Measurements from ENCODE around the gene TAS1R1.

Gene TAS1R1

DNA sequence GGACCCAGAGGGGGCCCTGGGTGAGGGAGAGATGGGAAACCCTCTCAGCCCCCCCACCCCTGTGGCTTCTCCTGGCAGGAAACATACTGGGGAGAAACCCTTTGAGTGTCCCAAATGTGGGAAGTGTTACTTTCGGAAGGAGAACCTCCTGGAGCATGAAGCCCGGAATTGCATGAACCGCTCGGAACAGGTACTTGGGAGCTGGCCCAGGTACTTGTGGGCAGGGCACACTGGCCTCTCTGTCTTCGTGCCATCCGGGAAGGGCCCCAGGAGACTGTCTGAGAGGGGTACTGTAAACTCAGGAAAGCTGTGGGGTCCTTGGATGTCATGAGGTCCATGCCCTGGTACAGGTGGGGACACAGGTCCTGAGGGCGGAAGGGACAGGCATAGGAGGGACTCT, 30.7 kb downstream of the TAS1R1 start:
- TF ChIP-seq, protein P1, sequence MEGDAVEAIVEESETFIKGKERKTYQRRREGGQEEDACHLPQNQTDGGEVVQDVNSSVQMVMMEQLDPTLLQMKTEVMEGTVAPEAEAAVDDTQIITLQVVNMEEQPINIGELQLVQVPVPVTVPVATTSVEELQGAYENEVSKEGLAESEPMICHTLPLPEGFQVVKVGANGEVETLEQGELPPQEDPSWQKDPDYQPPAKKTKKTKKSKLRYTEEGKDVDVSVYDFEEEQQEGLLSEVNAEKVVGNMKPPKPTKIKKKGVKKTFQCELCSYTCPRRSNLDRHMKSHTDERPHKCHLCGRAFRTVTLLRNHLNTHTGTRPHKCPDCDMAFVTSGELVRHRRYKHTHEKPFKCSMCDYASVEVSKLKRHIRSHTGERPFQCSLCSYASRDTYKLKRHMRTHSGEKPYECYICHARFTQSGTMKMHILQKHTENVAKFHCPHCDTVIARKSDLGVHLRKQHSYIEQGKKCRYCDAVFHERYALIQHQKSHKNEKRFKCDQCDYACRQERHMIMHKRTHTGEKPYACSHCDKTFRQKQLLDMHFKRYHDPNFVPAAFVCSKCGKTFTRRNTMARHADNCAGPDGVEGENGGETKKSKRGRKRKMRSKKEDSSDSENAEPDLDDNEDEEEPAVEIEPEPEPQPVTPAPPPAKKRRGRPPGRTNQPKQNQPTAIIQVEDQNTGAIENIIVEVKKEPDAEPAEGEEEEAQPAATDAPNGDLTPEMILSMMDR (IDR thresholded peaks at IDR 0.05; ENCODE audit: extremely low read depth, missing control alignments), result no peak
- no peak for DNase-seq (ENCODE audit: low spot score)

DNA sequence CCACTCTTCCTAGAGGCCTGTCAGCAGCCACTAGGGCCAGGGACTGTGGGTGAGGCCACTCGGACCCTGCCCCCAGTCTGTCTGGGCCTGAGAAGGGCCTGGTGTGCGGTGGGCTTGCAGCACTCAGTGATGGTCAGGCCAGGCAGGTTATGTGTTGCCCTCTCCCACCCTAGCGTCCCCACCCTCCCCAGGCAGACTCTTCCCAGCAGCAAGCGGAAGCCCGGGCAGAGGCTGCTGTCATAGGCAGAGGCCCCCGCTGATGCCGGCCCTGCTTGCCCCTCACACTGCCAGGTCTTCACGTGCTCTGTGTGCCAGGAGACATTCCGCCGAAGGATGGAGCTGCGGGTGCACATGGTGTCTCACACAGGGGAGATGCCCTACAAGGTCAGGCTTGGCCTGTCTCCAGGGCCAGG, 31.3 kb downstream of the TAS1R1 start:
- TF ChIP-seq, protein P1 (IDR thresholded peaks at IDR 0.05; ENCODE audit: extremely low read depth, missing control alignments), result no peak
- no peak for DNase-seq (ENCODE audit: low spot score)

DNA sequence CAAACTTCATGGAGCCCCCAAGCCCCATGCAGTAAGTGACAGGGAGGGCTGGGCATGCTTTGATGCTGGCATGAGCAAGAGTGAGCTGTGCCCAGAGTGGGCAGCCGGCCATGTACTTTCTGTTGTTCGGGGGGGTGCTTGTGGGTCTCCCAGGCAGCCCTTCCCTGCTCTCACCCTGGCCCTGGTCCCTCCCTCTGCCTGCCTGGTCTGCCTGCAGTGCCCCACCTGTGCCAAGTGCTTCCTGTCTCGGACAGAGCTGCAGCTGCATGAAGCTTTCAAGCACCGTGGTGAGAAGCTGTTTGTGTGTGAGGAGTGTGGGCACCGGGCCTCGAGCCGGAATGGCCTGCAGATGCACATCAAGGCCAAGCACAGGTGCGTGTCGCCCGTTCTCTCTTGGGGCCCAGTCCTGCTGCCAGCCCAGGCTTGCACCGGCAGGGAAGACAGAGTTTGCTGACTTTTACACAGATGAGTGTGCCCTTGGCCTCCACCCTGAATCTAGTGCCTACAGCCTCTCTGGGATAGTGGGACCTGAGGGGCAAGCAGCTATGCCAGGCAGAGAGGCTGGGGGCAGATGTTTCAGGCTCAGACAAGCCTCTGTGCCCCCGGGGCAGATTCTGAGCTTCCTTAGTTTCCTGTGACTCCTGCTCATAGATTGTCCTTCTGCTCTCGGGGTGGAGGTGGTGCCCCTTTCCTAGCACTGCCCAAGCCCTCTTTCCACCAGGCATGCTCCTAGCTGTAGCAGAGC, 32.3 kb downstream of the TAS1R1 start:
- no peak for DNase-seq (ENCODE audit: low spot score)
- TF ChIP-seq, protein P1 (IDR thresholded peaks at IDR 0.05; ENCODE audit: extremely low read depth, missing control alignments), result no peak

DNA sequence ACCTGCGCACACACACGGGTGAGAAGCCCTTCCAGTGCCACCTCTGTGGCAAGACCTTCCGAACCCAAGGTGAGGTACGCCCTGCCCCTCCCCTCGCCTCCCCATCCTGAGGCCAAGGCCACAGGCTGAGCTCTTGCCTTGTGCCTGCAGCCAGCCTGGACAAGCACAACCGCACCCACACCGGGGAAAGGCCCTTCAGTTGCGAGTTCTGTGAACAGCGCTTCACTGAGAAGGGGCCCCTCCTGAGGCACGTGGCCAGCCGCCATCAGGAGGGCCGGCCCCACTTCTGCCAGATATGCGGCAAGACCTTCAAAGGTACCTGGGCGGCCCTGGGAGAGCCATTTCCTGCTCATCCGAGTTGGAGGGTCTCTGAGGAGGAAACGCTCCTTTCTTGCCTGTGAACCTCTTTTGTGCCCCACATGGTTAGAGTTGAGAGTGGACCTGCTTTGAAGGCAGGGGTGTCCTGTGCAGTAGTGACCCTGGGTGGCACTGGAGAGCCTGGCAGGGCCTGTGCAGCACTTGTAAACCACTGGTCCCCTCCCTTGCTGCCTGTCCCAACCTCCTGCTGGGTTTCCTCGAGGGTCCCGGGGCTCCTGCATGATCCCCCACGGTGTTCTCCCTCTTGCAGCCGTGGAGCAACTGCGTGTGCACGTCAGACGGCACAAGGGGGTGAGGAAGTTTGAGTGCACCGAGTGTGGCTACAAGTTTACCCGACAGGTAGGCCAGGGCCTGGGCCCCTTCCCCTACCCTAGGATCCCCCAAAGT, 33.2 kb downstream of the TAS1R1 start:
- DNase-seq (ENCODE audit: low spot score), result no peak
- TF ChIP-seq, protein P1 (IDR thresholded peaks at IDR 0.05; ENCODE audit: extremely low read depth, missing control alignments), result no peak

DNA sequence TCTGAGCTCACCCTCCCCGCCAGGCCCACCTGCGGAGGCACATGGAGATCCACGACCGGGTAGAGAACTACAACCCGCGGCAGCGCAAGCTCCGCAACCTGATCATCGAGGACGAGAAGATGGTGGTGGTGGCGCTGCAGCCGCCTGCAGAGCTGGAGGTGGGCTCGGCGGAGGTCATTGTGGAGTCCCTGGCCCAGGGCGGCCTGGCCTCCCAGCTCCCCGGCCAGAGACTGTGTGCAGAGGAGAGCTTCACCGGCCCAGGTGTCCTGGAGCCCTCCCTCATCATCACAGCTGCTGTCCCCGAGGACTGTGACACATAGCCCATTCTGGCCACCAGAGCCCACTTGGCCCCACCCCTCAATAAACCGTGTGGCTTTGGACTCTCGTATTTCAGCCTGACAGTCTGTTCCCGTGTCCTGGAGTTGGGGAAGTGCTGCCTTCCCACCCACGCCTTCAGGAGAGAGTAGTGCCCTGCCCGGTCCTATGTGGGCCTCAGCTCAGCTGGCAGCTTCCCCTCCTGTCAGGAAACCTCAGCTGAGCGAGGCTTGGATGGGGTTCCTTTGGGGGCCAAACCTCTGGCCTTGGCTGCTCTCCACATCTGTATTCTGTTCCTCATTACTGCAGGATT, 33.9 kb downstream of the TAS1R1 start:
- TF ChIP-seq, protein P1 (IDR thresholded peaks at IDR 0.05; ENCODE audit: extremely low read depth, missing control alignments), result no peak
- DNase-seq (ENCODE audit: low spot score), result no peak

DNA sequence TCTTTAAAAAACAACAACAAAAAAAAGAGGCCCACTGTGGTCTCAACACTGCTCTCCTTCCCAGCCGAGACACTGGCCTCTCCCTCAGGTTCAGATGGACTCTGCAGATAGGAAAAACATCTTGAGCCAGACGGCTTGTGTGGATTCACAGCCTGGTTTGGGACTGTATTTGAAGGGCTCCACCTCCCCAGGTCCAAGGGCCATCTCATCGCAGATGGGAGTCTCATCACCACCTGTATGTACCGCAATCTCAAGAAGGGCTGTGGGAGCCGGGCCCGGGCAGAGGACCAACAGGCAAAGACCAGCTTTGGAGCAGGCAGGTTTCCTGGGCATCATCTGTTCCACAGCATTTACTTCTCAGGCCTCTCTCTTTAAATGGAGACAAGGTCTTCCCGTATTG, 34.9 kb downstream of the TAS1R1 start:
- DNase-seq (ENCODE audit: low spot score), result no peak
- TF ChIP-seq, protein P1 (IDR thresholded peaks at IDR 0.05; ENCODE audit: extremely low read depth, missing control alignments), result no peak

DNA sequence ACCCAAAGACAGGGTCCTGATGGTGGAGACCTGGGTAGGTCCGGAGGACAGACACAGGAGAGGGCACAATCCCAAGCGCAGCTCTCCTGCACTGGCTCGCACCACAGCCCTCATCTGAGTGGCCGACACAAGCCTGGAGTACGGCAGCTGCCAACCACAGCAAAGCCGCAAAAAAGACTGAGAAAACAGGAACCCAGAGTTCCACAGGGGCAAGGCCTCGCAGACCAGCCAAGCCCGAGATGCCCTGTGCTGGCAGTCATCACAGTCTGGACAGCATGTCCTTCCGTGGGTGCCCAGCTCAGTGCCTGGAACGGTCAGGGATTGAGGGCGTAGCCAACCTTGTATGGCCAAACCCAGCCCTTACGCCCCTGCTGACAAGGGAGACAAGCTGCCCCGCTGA, 36.1 kb downstream of the TAS1R1 start:
- no peak for DNase-seq (ENCODE audit: low spot score)
- TF ChIP-seq, protein P1 (IDR thresholded peaks at IDR 0.05; ENCODE audit: extremely low read depth, missing control alignments), result no peak

Measured in GM20000 (cell line).